GM12872 (cell line): ENCODE data around the gene HOXD4.

Experiments used
- TF ChIP-seq, protein P1 (sequence below): IDR thresholded peaks from 3 replicates; pipeline ENCODE4 v1.5.1; 2011; ENCODE audit warnings: low read depth, mild to moderate bottlenecking, low read length, moderate library complexity; ENCODE audit not compliant: insufficient read depth

The HOXD4 gene

DNA sequence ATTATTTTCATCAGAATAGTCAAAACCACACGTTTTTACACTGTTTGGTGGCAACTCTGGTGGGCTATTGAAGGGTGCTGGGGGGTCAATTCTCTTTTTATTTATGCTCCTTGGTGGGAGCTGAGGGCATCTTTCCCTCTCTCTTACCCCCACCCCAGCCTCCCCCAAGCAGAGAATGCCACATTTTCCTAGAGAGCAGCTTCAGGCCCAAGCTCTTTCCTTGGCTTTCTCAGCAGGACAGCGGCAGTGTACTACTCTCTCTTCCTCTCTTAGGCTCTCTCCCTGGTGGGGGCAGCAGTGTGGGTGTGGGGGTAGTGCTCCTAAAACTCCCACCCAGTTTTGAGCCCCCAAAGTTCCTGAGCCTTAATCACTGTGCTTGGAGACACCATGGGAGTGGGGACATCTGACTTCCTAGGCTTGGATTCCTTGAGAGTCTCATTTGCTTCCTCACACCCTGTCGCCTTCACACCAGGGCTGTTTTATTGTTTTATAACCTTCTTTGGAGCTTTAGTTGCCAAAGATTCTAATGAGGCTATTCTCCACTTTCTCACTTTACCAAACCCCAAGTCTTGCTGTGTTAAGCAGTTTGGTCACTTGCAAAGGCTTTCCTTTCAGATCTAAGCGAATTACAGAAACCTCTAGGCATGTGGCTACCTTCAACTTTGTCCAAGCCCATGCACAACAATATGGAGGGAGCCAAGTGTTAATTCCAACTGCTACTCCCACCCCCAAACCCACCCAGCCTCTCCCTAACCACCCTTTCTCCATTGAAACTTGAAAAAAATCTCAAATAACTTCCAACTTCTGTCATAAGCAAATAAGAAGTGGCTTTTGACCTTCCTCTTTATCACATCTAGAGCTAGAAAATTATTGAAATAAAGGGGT is 6.0 kb upstream of the HOXD4 start:
- TF ChIP-seq, protein P1, sequence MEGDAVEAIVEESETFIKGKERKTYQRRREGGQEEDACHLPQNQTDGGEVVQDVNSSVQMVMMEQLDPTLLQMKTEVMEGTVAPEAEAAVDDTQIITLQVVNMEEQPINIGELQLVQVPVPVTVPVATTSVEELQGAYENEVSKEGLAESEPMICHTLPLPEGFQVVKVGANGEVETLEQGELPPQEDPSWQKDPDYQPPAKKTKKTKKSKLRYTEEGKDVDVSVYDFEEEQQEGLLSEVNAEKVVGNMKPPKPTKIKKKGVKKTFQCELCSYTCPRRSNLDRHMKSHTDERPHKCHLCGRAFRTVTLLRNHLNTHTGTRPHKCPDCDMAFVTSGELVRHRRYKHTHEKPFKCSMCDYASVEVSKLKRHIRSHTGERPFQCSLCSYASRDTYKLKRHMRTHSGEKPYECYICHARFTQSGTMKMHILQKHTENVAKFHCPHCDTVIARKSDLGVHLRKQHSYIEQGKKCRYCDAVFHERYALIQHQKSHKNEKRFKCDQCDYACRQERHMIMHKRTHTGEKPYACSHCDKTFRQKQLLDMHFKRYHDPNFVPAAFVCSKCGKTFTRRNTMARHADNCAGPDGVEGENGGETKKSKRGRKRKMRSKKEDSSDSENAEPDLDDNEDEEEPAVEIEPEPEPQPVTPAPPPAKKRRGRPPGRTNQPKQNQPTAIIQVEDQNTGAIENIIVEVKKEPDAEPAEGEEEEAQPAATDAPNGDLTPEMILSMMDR, result no peak

DNA sequence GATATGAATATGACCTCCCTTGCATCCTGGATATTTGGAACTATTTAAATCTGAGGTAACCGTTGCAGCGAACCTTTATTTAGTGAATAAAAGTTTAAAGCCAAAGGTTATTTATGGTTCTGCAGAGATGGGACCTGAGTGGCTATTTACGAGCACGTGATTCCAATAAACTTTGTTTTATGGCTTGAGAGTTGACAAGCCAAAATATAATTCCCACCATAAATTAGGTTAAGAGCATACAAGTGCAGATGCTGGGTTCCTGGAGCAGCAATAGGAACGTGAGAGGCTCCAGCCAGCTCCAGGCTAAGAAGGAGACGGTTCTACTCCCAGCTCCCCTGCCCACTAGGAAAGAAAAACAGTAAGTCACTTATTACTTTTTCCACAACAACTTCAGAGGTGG is 5.2 kb upstream of the HOXD4 start:
- TF ChIP-seq, protein P1, result no peak

DNA sequence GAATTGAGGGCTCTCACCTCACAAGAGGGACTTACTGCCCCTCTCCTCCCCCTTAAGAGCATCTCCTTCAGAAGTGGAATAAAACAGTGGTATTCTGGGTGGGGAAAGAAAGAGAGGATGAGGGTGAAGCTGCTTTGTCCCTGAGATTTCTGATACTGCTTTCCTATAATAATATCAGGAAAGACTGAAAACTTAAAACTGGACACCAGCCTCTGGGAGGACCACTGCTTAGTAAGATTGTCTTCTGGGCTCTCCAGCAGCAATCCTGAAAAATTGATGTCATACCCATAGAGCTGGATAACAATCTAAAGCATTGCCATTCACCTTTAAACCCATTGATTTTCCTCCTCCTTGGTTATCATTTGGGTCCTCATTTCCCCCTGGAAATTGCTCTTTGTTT is 4.7 kb upstream of the HOXD4 start:
- TF ChIP-seq, protein P1, result no peak

DNA sequence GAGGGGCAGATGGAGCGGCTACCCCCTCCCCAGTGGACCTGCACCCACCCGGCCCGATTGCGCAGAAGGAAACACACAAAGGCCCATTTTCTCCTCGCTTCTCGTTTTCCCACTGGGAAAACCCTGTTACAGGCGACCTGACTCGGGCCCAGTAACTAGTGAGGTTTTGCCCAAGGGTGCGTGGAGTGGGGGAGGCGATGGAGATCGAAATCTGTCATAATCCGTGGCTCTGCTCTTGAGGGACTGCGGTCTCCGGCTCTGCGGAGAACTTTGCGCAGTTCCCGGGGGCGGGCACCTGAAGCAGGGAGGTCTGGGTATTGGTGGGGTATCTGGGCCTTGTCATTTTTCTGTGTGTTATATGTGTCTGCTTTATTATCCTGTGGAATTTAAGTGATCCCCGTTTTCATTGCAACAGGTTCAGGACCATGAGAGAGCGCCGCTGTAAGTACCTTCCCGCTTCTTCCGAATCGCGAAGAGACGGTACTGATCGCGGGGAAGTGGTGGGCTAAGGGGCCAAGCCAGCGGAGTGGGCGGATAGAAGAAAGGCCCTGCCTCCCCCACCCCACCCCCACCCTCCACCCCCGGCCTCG is 4.0 kb upstream of the HOXD4 start:
- TF ChIP-seq, protein P1, result no peak

DNA sequence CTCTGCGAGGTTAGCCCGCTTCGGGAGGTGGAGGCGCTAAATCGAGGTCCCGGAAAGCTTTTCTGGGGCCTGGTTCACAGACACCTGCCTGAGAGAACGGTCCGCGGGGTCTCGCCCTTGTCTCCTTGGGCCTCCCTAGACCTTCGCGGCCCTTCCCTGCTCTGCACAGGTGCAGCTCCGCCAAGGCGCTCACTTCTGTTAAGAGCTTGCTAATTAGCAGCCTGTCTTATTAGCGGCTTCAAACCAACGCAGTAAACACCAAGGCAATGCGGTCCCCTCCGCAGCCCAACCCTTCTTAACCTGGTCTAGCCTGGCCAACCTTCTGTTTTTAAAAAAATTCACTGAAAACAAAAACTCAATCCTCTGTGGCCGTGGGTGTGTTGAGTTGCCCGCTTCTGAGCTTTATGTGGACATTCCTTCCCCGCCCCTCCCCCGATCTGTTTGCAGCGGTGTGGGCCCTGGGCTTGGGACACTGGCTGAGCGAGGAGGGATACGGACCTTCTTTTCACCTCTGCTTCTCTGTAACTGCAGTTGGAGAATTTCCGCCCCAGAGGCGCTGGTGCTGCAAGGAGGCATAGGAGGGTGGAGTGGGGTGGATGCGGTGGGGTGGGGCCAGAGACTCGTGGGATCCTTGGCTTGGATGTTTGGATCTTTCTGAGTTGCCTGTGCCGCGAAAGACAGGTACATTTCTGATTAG is 3.4 kb upstream of the HOXD4 start:
- TF ChIP-seq, protein P1, result no peak

DNA sequence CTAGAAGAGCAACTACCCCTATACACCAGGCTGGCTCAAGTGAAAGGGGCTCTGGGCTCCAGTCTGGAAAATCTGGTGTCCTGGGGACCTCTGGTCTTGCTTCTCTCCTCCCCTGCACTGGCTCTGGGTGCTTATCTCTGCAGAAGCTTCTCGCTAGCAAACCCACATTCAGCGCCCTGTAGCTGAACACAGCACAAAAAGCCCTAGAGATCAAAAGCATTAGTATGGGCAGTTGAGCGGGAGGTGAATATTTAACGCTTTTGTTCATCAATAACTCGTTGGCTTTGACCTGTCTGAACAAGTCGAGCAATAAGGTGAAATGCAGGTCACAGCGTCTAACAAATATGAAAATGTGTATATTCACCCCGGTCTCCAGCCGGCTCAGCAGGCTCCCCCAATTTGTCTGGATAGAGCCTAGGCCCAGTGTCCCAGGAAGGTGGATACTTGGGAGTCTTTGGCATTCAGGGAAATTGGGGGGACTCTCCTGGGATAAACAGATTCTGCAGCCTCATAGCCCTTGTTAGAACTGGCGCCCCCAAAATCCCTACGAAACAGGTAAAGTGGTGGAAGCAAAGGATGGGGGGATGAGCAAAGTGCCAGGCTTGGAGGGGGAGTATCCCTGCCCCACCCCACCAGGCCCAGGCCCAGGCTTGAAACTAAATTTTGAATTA is 2.5 kb upstream of the HOXD4 start:
- TF ChIP-seq, protein P1, result no peak

DNA sequence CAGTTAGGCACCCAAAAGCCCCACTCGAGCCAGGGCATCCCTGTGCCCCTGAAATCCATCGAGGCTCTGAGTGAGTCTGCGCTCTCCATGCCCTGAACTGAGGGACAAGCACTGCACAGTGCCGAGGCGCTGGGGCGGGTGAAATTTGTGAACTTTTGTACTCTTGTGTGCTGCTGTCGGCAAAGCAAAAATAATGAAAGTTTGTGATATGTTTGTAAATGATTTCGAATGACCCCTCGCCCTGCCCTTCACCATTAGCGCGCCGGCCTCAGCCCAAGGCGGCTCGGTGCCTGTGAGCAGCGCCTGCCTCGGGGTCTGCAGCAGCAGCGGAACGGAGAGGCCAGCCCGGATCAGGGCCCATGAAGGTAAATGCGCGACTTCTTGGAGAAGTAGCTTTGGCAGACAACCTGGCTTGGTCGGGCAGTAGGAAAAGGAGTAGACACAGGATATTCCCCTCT is 1.8 kb upstream of the HOXD4 start:
- TF ChIP-seq, protein P1, result no peak
